Gastrocnemius medialis (tissue), 4 donors: ENCODE data around the gene AADACL2. TPM values are rescaled to one million over a fixed set of nuclear protein-coding genes. Genes with fewer than 3 reads are reported as not detected.

Source experiments
- ATAC-seq, 2 donors: fragments of 150-250 bp; one replicate each; pipeline ENCODE4 v1.9.1; 2016
- DNase-seq, 2 donors: peaks; one replicate each; pipeline ENCODE4 v3.0.0-alpha.2; 2019
- H3K27ac ChIP-seq, 4 donors: fragments of 200-600 bp; sonication (generic); 1 replicate in 1 of 4; 2 replicates in 3 of 4; pipeline ENCODE4 v1.5.1; 2016 to 2018; ENCODE audit warnings: mild to moderate bottlenecking in 2 of 4, moderate library complexity in 1 of 4
- H3K27me3 ChIP-seq, 3 donors: fragments of 200-600 bp; sonication (generic) in 2 of 3; 1 replicate in 1 of 3; 2 replicates in 2 of 3; pipeline versions ENCODE4 v1.5.1 to v1.6.0; 2016 to 2019; ENCODE audit warnings: mild to moderate bottlenecking in 1 of 3, moderate library complexity in 1 of 3
- H3K36me3 ChIP-seq, 2 donors: fragments of 200-600 bp; sonication (generic) in 1 of 2; one replicate each; pipeline ENCODE4 v1.5.1; 2017 to 2018
- H3K4me1 ChIP-seq, 2 donors: fragments of 200-600 bp; sonication (generic) in 1 of 2; one replicate each; pipeline ENCODE4 v1.5.1; 2016 to 2017; ENCODE audit warnings: mild to moderate bottlenecking in 2 of 2
- H3K4me3 ChIP-seq, 4 donors: fragments of 200-600 bp; sonication (generic) in 3 of 4; 1 replicate in 1 of 4; 2 replicates in 3 of 4; pipeline ENCODE4 v1.5.1; 2016 to 2019; ENCODE audit warnings: mild to moderate bottlenecking in 2 of 4
- H3K9me3 ChIP-seq, 3 donors: fragments of 200-600 bp; sonication (generic) in 2 of 3; 1 replicate in 1 of 3; 2 replicates in 2 of 3; pipeline ENCODE4 v1.5.1; 2016 to 2019
- CTCF ChIP-seq, 5 experiments: fragments of 450-650 bp in 3 of 5; fragments of 200-600 bp in 2 of 5; sonication (generic) in 2 of 5; IDR thresholded peaks in 4 of 5; conservative IDR thresholded peaks in 1 of 5; 1 replicate in 4 of 5; 2 replicates in 1 of 5; pipeline ENCODE4 v1.5.1; 2016 to 2019; ENCODE audit warnings: antibody characterized with exemption in 5 of 5, mild to moderate bottlenecking in 3 of 5, moderate library complexity in 3 of 5
- POLR2A ChIP-seq, 2 donors: fragments of 450-650 bp; IDR thresholded peaks; one replicate each; pipeline ENCODE4 v1.6.1; 2017; ENCODE audit warnings: antibody characterized with exemption in 2 of 2, mild to moderate bottlenecking in 2 of 2, moderate library complexity in 2 of 2
- in situ Hi-C, 4 donors: fragments of 200-750 bp; cut with MboI; loops; one replicate each; pipeline versions ENCODE4 v1.15.0 to v1.8.0; 2017; ENCODE audit warnings: low sequenced_read_pairs in 4 of 4
- intact Hi-C: fragments of 100-400 bp; cut with DNase I; formaldehyde crosslinking; loops from one replicate; pipeline ENCODE4 v1.15.1; 2023; ENCODE audit warnings: low total_unique reads
- total RNA-seq, 4 donors: library from RNA; depleted of rRNA; stranded (reverse); fragments of >200 nt; gene quantifications; one replicate each; pipeline versions ENCODE4 v1.1.0 to v1.2.3, GENCODE V29; 2016

The AADACL2 gene
- total RNA-seq, 4 donors from 2014 or later, result not detected

- Histone ChIP-seq H3K36me3 (no peaks in the 10 kb centered on the region), H3K9me3 (no peaks in the 10 kb centered on the region), H3K4me3 (no peak overlapping the region), H3K4me1 (no peaks in the 10 kb centered on the region), H3K27ac (no peak overlapping the region), H3K27me3 (no peaks in the 10 kb centered on the region)
- in situ Hi-C loops (no loop called here), intact Hi-C loops (no loop called here)
- no peak for DNase-seq
- ATAC-seq, result no peak
- no peak for TF ChIP-seq CTCF (IDR thresholded peaks at IDR 0.05 in 4 of 5, conservative IDR thresholded peaks at IDR 0.05 in 1 of 5)
- no peak for TF ChIP-seq POLR2A (IDR thresholded peaks at IDR 0.05)
These were observed 12.4 kb upstream of the AADACL2 start for GRCh38 chr3:151721294-151721693.

GRCh38 chr3:151722856-151723255, 10.9 kb upstream of the AADACL2 start:
- no peaks in the 10 kb centered on the region for H3K27me3 ChIP-seq
- no peaks in the 10 kb centered on the region for H3K36me3 ChIP-seq
- no peak overlapping the region for H3K27ac ChIP-seq
- TF ChIP-seq POLR2A (IDR thresholded peaks at IDR 0.05), result no peak
- TF ChIP-seq CTCF (IDR thresholded peaks at IDR 0.05 in 4 of 5, conservative IDR thresholded peaks at IDR 0.05 in 1 of 5), result no peak
- intact Hi-C loops, result no loop called here
- no peaks in the 10 kb centered on the region for H3K9me3 ChIP-seq
- no peak for DNase-seq
- H3K4me1 ChIP-seq, result no peaks in the 10 kb centered on the region
- in situ Hi-C loops, result no loop called here
- no peak overlapping the region for H3K4me3 ChIP-seq
- ATAC-seq, result no peak

- no peak for ATAC-seq
- no peaks in the 10 kb centered on the region for H3K27me3 ChIP-seq
- no peaks in the 10 kb centered on the region for H3K36me3 ChIP-seq
- in situ Hi-C loops, result no loop called here
- H3K4me1 ChIP-seq, result no peaks in the 10 kb centered on the region
- intact Hi-C loops, result no loop called here
- no peak overlapping the region for H3K4me3 ChIP-seq
- no peak for TF ChIP-seq CTCF (IDR thresholded peaks at IDR 0.05 in 4 of 5, conservative IDR thresholded peaks at IDR 0.05 in 1 of 5)
- no peak for TF ChIP-seq POLR2A (IDR thresholded peaks at IDR 0.05)
- H3K9me3 ChIP-seq, result no peaks in the 10 kb centered on the region
- DNase-seq, result no peak
- no peak overlapping the region for H3K27ac ChIP-seq
These were observed 8.9 kb upstream of the AADACL2 start for GRCh38 chr3:151724576-151725562.

- DNase-seq (no peak), ATAC-seq (no peak)
- no peaks in the 10 kb centered on the region for H3K36me3 ChIP-seq
- in situ Hi-C loops, result no loop called here
- no peak for TF ChIP-seq CTCF (IDR thresholded peaks at IDR 0.05 in 4 of 5, conservative IDR thresholded peaks at IDR 0.05 in 1 of 5)
- TF ChIP-seq POLR2A (IDR thresholded peaks at IDR 0.05), result no peak
- no peaks in the 10 kb centered on the region for H3K27me3 ChIP-seq
- H3K9me3 ChIP-seq, result no peaks in the 10 kb centered on the region
- intact Hi-C loops, result no loop called here
- H3K4me1 ChIP-seq, result no peaks in the 10 kb centered on the region
- no peak overlapping the region for H3K4me3 ChIP-seq
- no peak overlapping the region for H3K27ac ChIP-seq
These were observed 7.7 kb upstream of the AADACL2 start for GRCh38 chr3:151726016-151726415.
